Naive B cell (primary cell): ENCODE results near the gene NCOA5. TPM values are rescaled to one million over a fixed set of nuclear protein-coding genes. Genes with fewer than 3 reads are reported as not detected.
A peak's percentile ranks its signal among the peaks of the same experiment; 100 is the strongest.

Experiments used
- ATAC-seq, 2 donors: fragments of 150-1000 bp; cut with Tn5 transposase; 2 replicates each; pipeline ENCODE4 v1.10.0; 2021; ENCODE audit warnings: low read depth in 2 of 2, mild to moderate bottlenecking in 2 of 2, moderate library complexity in 2 of 2
- DNase-seq: peaks from one replicate; pipeline ENCODE4 v3.0.0; 2022
- H3K27ac Mint-ChIP-seq, 6 donors: one replicate each; pipeline ENCODE4 v1.8.0; 2020 to 2022; ENCODE audit warnings: mild to moderate bottlenecking in 6 of 6, mixed read lengths in 6 of 6, moderate library complexity in 5 of 6, inconsistent platforms in 2 of 6
- H3K27me3 Mint-ChIP-seq, 3 donors: one replicate each; pipeline ENCODE4 v1.8.0; 2021 to 2022; ENCODE audit warnings: mixed read lengths in 3 of 3, mild to moderate bottlenecking in 1 of 3
- H3K36me3 Mint-ChIP-seq, 2 donors: one replicate each; pipeline ENCODE4 v1.8.0; 2020 to 2022; ENCODE audit warnings: mixed read lengths in 2 of 2, inconsistent platforms in 1 of 2, mild to moderate bottlenecking in 1 of 2
- H3K4me1 Mint-ChIP-seq, 3 donors: one replicate each; pipeline ENCODE4 v1.8.0; 2020 to 2022; ENCODE audit warnings: mixed read lengths in 3 of 3, inconsistent platforms in 1 of 3, mild to moderate bottlenecking in 1 of 3, moderate library complexity in 1 of 3
- H3K4me3 Mint-ChIP-seq, 8 donors: one replicate each; pipeline ENCODE4 v1.8.0; 2020 to 2022; ENCODE audit warnings: mild to moderate bottlenecking in 8 of 8, mixed read lengths in 8 of 8, moderate library complexity in 8 of 8, inconsistent platforms in 2 of 8
- H3K9me3 Mint-ChIP-seq, 7 donors: one replicate each; pipeline ENCODE4 v1.8.0; 2020 to 2022; ENCODE audit warnings: mixed read lengths in 7 of 7, mild to moderate bottlenecking in 5 of 7, inconsistent platforms in 2 of 7, moderate library complexity in 1 of 7
- polyA plus RNA-seq, 6 donors: library from polyadenylated mRNA; unstranded; fragments of 300-500 nt; fragmentation: Illumina TruSeq; gene quantifications; one replicate each; pipeline ENCODE4 v1.2.3, GENCODE V29; 2021; ENCODE audit warnings: low read depth in 6 of 6

The NCOA5 gene
- polyA plus RNA-seq, 6 donors from 2014 or later, result 13.8 to 39.3 (median 27.3) TPM

DNA sequence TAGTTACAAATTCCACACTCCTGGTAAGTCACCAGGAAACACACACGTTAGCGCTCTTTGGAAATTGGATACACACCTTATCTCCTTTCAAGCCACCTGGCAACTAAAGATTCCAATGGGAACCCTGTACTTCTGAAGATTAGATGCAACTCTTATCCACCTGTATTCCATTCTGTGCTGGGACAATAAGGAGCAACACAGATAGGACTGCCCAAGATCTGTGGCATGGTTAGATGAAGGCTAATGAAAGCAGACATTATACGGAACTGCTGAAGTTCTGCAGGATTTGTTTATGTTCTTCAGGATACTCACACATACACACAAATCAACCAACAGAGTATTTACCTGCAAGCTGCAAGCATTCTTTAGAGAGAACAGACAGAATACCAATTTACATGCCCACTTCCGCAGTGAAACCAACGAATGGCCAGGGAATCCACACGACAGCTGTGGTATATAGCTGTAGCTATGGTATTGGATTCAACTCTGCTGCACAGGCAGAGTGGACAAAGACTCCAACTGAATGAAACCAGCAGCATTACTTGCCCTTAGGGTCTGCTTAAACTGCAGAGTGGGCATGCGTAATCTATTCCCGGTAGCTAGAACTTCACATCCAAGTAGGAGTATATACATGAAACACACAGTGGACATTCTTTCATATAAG lies 12.0 kb downstream of the NCOA5 start:
- ATAC-seq (no peak), DNase-seq (no peak)
- H3K9me3 Mint-ChIP-seq, result no peaks in the 10 kb centered on the region
- peaks cover 0 to 10% of the 10 kb centered on the region in 2 donors for H3K36me3 Mint-ChIP-seq
- H3K27me3 Mint-ChIP-seq, result no peaks in the 10 kb centered on the region
- H3K4me3 Mint-ChIP-seq, result no peak overlapping the region
- peak overlapping the region in 1 of 6 donors; percentile 24 for H3K27ac Mint-ChIP-seq
- H3K4me1 Mint-ChIP-seq, result peaks cover 14 to 36% (median 29%) of the 10 kb centered on the region in 3 donors

DNA sequence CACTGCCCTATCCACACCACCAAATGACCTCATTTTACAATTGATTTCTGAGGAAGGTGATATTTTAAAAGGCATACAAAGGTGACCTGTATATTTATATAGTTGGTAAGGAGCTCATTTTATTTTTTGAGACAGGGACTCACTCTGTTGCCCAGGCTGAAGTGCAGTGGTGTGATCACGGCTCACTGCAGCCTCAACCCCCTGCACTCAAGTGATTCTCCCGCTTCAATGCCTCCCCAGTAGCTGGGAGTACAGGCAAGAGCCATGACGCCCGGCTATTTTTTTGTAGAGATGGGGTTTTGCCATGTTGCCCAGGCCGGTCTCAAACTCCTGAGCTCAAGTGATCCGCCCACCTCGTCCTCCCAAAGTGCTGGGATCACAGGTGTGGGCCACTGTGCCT lies 13.0 kb downstream of the NCOA5 start:
- peak overlapping the region in 1 of 6 donors; percentile 41 for H3K27ac Mint-ChIP-seq
- ATAC-seq, result no peak
- no peak overlapping the region for H3K4me3 Mint-ChIP-seq
- no peaks in the 10 kb centered on the region for H3K27me3 Mint-ChIP-seq
- peaks cover 0 to 10% of the 10 kb centered on the region in 2 donors for H3K36me3 Mint-ChIP-seq
- H3K9me3 Mint-ChIP-seq, result no peaks in the 10 kb centered on the region
- H3K4me1 Mint-ChIP-seq, result peaks cover 7 to 26% (median 22%) of the 10 kb centered on the region in 3 donors
- no peak for DNase-seq

DNA sequence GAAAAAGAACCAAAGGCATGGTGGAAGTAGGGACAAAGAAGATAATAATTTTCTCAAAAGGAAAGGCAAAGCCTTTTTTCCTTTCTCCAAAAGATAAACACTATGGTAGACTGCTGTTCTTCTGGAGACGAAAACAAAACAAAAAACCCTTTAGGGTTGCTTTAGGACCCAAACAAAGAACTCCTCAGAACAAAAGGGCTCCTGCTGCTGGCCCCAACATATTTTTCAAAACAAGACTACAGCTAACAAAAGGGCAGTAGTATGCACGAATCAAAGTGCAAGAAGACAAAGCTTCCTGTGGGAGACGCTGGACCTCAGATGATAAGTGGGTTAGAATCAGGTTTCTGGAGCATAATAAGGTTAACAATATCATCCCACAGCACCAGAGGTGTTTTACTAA lies 15.8 kb downstream of the NCOA5 start:
- Mint-ChIP-seq H3K27ac (peak overlapping the region in 1 of 6 donors; percentile 39), H3K4me1 (peaks cover 0 to 15% (median 8%) of the 10 kb centered on the region in 3 donors)

DNA sequence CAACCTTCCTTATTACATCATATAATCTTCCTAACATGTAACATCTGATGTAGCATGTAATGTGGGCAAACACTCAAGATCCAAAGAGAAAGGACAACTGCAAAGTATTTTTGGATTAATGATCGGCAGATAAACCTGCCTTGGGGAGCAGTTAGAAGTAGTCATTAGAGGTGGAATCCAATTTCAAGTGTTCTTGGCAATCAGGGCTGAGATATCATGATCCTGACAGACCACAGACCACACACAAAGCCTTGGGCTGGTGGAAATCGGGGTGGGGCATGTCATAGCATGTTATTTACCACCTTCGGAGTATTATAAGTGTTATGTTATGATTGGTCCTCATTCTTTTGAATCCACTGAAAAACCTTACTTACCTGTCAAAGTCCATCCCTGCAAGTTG lies 16.3 kb downstream of the NCOA5 start:
- H3K27me3 Mint-ChIP-seq, result no peaks in the 10 kb centered on the region
- peak overlapping the region in 2 of 6 donors; percentile 39 to 50 for H3K27ac Mint-ChIP-seq
- peaks cover 0 to 15% (median 8%) of the 10 kb centered on the region in 3 donors for H3K4me1 Mint-ChIP-seq
- no peak overlapping the region for H3K4me3 Mint-ChIP-seq
- peaks cover 0 to 10% of the 10 kb centered on the region in 2 donors for H3K36me3 Mint-ChIP-seq
- ATAC-seq (no peak), DNase-seq (no peak)
- H3K9me3 Mint-ChIP-seq, result no peaks in the 10 kb centered on the region

More for the DNA sequence above, 15.8 kb downstream of the NCOA5 start:
- H3K9me3 Mint-ChIP-seq, result no peaks in the 10 kb centered on the region
- peaks cover 0 to 14% of the 10 kb centered on the region in 2 donors for H3K36me3 Mint-ChIP-seq
- ATAC-seq, result no peak
- H3K27me3 Mint-ChIP-seq, result no peaks in the 10 kb centered on the region
- no peak overlapping the region for H3K4me3 Mint-ChIP-seq
- no peak for DNase-seq

DNA sequence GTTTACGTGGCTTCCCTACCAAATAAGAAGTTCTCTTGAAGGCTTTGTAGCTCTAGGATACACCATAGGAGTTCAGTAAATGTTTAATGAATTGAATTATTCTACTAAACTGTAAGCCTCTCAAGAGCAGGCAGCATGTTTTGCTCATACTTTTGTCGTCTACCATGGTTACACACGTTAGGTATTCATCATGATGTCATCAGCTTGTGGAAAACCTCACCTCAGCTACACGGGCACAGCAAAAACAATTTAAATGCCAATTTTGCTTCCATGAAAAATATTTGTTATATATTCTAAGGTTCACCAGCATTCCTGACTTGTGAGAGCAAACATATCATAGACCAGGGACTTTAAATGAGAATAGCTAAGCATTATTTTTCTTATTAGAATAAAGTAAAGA lies 16.7 kb downstream of the NCOA5 start:
- no peaks in the 10 kb centered on the region for H3K9me3 Mint-ChIP-seq
- H3K4me3 Mint-ChIP-seq, result no peak overlapping the region
- no peaks in the 10 kb centered on the region for H3K27me3 Mint-ChIP-seq
- ATAC-seq (no peak), DNase-seq (no peak)
- H3K4me1 Mint-ChIP-seq, result peaks cover 0 to 15% (median 8%) of the 10 kb centered on the region in 3 donors
- peaks cover 0 to 6% of the 10 kb centered on the region in 2 donors for H3K36me3 Mint-ChIP-seq
- no peak overlapping the region for H3K27ac Mint-ChIP-seq

DNA sequence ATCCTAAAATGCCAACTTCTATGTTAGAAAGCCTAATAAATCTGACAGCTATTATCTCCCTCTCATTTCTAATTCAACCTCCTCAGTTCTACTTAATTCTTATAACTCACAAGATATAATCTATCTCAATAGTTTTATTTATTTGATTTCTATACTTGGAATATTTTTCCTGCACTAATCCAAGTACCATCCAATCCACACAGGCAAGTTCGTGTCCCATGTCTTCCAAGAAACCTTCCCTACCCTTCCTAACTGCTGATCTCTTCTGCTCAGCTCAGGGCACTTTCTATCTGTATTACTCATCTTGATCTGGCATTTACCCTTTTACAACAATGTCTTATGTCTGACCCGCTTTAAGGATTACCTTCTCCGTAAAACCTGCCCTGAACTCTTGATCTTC lies 18.2 kb downstream of the NCOA5 start:
- Mint-ChIP-seq H3K27ac (no peak overlapping the region), H3K4me3 (no peak overlapping the region), H3K27me3 (no peaks in the 10 kb centered on the region), H3K36me3 (peaks cover 7 to 11% of the 10 kb centered on the region in 2 donors), H3K4me1 (peaks cover 0 to 15% (median 8%) of the 10 kb centered on the region in 3 donors), H3K9me3 (no peaks in the 10 kb centered on the region)
- DNase-seq (no peak), ATAC-seq (no peak)

DNA sequence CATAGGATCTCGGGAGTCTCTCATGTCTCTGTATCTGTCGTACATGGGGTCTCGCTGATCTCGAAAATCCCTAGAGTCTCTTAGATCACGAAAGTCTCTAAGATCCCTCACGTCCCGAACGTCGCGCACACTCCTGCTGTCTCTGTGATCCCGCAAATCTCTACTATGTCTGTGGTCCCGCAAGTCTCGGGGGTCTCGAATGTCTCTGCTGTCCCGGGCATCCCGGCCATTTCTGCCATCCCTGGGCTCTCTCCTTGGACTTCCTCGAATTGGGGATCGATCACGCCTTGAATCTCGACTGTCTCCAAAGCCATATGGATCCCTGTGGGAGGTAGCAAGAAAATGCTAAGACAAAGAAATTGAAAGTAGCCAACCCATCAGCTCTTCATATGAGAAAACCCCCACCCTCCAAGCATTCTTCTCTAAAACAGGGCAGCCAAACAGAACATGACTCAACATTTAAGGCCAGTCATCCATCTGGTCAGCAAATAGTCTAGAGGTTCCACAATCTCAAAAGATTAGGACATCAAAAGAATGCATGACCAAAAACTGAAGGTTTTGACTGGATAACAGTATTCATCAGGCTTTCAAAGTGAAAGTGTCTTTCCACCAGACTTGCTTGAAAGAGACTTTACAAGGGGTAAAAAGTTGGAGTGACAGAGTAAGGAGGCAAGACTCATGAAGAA lies 19.4 kb downstream of the NCOA5 start:
- Mint-ChIP-seq H3K9me3 (no peaks in the 10 kb centered on the region), H3K4me3 (no peak overlapping the region), H3K36me3 (peaks cover 13 to 17% of the 10 kb centered on the region in 2 donors), H3K27me3 (no peaks in the 10 kb centered on the region), H3K27ac (no peak overlapping the region), H3K4me1 (peaks cover 0 to 15% (median 8%) of the 10 kb centered on the region in 3 donors)
- ATAC-seq (no peak), DNase-seq (no peak)

DNA sequence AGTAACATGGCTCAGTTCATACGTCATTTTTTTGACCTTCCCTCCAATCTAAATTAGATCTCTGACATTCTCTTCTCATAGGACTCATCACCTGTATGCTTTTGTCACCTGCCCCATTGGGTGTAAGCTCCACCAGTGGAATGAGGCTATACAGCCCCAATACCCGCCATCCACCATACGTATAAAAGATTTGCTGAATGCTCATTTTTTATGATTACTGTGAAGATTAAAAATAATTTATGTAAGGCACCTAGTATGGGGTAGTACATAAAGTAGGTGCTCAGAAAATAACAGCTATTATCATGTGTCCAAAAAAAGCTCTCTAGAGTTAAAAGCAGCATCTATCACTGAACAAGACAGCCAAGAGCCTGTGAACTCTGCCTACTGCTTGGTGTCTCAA lies 24.1 kb downstream of the NCOA5 start:
- Mint-ChIP-seq H3K4me1 (peaks cover 19 to 27% (median 20%) of the 10 kb centered on the region in 3 donors), H3K27me3 (peaks cover 0 to 4% (median 0%) of the 10 kb centered on the region in 3 donors), H3K27ac (no peak overlapping the region), H3K36me3 (peaks cover 60 to 61% of the 10 kb centered on the region in 2 donors), H3K4me3 (no peak overlapping the region), H3K9me3 (no peaks in the 10 kb centered on the region)
- no peak for DNase-seq
- ATAC-seq, result no peak

DNA sequence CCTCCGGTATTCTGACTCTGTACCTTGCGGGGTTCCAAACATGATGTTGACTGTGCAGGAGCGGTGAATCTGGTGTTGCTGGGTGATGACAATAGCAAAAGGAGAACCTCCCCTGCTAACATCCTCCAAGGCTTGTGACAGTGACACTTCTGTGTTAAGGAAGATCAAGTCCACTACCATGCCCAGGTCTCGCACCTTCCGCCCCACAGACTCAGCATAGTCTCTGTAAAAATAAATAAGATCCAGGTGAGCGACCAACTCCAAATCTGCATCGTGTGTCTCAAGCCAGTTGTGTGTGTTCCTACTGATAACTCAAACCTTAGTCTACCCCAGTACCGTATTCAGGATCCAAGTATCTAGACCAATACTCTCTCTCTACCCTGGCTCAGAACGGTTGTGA lies 24.8 kb downstream of the NCOA5 start:
- no peaks in the 10 kb centered on the region for H3K9me3 Mint-ChIP-seq
- H3K4me3 Mint-ChIP-seq, result no peak overlapping the region
- ATAC-seq, result no peak
- peaks cover 67 to 68% of the 10 kb centered on the region in 2 donors for H3K36me3 Mint-ChIP-seq
- H3K4me1 Mint-ChIP-seq, result peaks cover 26 to 33% (median 27%) of the 10 kb centered on the region in 3 donors
- DNase-seq, result no peak
- H3K27me3 Mint-ChIP-seq, result peaks cover 0 to 8% (median 0%) of the 10 kb centered on the region in 3 donors
- no peak overlapping the region for H3K27ac Mint-ChIP-seq

DNA sequence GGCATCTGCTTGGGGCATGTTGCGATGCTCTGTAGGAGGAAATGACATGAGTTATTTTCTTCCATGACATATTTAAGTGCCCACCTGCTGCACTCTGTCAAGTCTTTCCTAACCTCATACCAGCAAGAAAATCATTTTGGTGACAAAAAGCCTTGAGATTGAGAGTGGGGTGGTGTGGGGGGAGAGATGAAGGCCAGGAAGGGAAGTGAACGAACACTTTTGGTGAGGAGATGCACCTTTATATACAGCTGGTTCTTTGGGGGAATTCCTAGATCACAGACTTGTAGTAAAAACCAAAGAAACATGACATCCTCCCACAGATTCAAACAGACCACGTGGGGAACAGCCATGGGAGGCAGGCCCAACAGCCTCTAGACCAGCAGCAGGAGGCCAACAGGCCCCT lies 26.1 kb downstream of the NCOA5 start:
- Mint-ChIP-seq H3K9me3 (peaks cover 0 to 2% (median 0%) of the 10 kb centered on the region in 7 donors), H3K4me1 (peaks cover 35 to 47% (median 37%) of the 10 kb centered on the region in 3 donors), H3K36me3 (peaks cover 67 to 69% of the 10 kb centered on the region in 2 donors), H3K27ac (peak overlapping the region in 2 of 6 donors; percentile 9 to 17), H3K4me3 (no peak overlapping the region), H3K27me3 (peaks cover 0 to 8% (median 8%) of the 10 kb centered on the region in 3 donors)
- ATAC-seq (no peak), DNase-seq (no peak)

DNA sequence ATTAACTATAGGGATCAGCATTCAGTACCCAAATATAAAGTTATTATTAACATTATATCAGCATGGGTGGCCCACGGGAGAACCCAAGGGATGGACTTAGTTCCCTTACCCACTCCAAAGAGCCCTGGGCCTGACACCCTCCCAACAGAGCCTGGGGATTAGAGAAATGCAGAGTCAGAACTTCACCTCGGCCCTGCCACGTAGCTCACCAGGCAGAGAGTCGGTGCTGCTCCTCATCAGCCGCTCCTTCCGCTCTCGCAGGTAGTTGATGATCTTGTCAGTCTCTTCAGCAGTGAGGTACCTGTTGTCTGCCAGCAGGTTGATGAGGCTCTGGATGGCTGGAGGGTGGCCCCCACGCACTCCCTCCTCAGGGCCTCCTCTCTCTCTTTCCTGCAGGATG lies 26.6 kb downstream of the NCOA5 start:
- H3K9me3 Mint-ChIP-seq, result peaks cover 0 to 2% (median 0%) of the 10 kb centered on the region in 7 donors
- peaks cover 67 to 69% of the 10 kb centered on the region in 2 donors for H3K36me3 Mint-ChIP-seq
- peaks cover 0 to 13% (median 11%) of the 10 kb centered on the region in 3 donors for H3K27me3 Mint-ChIP-seq
- H3K27ac Mint-ChIP-seq, result peak overlapping the region in 3 of 6 donors; percentile 9 to 80 (median 17)
- DNase-seq, result no peak
- H3K4me3 Mint-ChIP-seq, result no peak overlapping the region
- H3K4me1 Mint-ChIP-seq, result peaks cover 38 to 50% (median 42%) of the 10 kb centered on the region in 3 donors
- ATAC-seq, result no peak

DNA sequence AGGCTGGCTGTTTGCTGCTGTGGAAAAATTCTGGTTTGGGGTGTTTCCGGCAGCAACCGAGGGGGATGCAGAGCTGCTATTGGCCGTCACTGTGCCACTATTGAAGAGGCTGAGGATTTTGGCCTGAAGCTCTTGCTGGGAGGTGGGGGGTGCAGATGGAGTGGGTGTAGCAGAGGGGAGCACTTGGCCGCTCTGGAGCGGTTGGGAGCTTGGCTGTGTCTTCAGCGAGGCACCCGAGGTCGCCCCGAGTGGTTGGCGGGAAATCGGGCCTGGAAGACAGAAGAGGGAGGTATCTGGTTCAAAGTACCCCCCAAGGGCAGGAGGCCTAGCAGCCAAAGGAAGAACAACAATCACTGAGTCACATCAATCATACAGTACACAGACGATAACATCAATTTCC lies 27.1 kb downstream of the NCOA5 start:
- DNase-seq (no peak), ATAC-seq (no peak)
- Mint-ChIP-seq H3K9me3 (peaks cover 0 to 2% (median 0%) of the 10 kb centered on the region in 7 donors), H3K4me3 (peak overlapping the region in 1 of 8 donors; percentile 51), H3K4me1 (peaks cover 40 to 52% (median 47%) of the 10 kb centered on the region in 3 donors), H3K27ac (peak overlapping the region in 2 of 6 donors; percentile 44 to 53), H3K27me3 (peaks cover 0 to 17% (median 13%) of the 10 kb centered on the region in 3 donors), H3K36me3 (peaks cover 67 to 69% of the 10 kb centered on the region in 2 donors)

DNA sequence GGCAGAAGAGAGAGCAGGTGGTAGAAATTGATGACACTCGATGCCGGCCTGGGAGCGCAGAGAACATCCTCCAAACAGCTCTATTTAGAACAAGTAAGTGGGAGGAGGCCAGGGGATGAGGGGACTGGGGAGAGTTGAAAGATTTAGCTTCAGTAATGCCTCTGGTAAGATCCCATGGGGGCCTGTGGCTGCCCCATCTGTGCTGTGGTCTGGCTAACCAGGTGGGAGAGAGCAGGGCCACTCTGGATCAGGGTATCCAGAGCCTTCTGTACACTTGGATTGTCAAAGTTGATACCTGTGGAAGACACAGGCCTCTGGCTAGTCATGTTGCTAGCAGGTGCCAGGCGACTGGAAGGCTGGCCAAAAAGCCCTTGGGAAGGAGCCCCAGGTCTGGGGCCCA lies 27.6 kb downstream of the NCOA5 start:
- peaks cover 0 to 2% (median 0%) of the 10 kb centered on the region in 7 donors for H3K9me3 Mint-ChIP-seq
- no peak for ATAC-seq
- H3K36me3 Mint-ChIP-seq, result peaks cover 66 to 69% of the 10 kb centered on the region in 2 donors
- no peak overlapping the region for H3K27ac Mint-ChIP-seq
- peaks cover 0 to 21% (median 13%) of the 10 kb centered on the region in 3 donors for H3K27me3 Mint-ChIP-seq
- no peak for DNase-seq
- peaks cover 40 to 52% (median 49%) of the 10 kb centered on the region in 3 donors for H3K4me1 Mint-ChIP-seq
- H3K4me3 Mint-ChIP-seq, result peak overlapping the region in 1 of 8 donors; percentile 35
